Measurements from ENCODE around the gene MAST1.

The MAST1 gene

DNA sequence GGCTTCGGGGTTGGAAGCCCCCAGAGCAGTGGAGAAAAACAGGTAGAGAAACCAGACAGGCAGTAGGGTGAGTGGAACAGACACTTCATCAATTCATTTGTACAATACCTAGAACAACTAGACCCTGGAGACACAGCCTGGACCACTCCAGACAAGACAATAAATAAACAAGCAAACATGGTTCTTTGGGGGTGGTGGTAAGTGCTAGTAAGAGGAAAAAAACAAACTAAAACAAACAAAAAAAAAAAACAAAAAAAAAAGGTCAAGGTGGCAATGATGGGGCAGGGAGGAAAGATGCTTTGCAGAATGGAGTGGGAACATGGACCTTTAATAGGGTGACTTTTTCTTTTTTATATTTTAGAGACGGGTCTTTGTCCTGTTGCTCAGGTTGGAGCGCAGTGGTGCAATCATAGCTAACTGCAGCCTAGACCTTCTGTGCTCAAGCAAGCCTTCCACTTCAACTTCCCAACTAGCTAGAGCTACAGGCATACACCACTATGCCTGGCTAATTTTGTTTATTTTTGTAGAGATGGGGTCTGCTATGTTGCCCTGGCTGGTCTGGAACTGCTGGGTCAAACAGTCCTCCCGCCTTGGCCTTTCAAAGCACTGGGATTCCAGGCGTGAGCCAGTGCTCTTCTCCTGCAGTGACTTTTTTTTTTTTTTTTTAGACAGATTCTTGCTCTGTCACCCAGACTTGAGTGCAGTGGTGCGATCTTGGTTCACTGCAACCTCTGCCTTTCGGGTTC is 43.9 kb upstream of the MAST1 start:
- Histone ChIP-seq H3K9me3 (ENCODE audit: low read length) (no peaks in the 10 kb centered on the region), H3K9ac (ENCODE audit: low read length) (peak overlapping the region; percentile 77), H3K36me3 (ENCODE audit: insufficient read depth, low read length) (peaks cover 4% of the 10 kb centered on the region; the same call in 1 of the 2 replicates), H4K20me1 (ENCODE audit: insufficient read depth, low read length) (no peaks in the 10 kb centered on the region), H3F3A (ENCODE audit: insufficient read depth, low read length) (no peaks in the 10 kb centered on the region), H3K27ac (ENCODE audit: low read depth, low read length, poor library complexity, severe bottlenecking) (peak overlapping the region; percentile 42), H2AFZ (ENCODE audit: low read length) (no peak overlapping the region), H3K4me2 (ENCODE audit: low read length) (peak overlapping the region; percentile 77), H3K9me2 (ENCODE audit: low read depth, low read length) (no peaks in the 10 kb centered on the region), H3K4me3 (ENCODE audit: low read depth, low read length, poor library complexity, severe bottlenecking) (peak overlapping the region; percentile 76), H3K27me3 (ENCODE audit: insufficient read depth, low read length) (no peaks in the 10 kb centered on the region), H3K79me2 (ENCODE audit: insufficient read depth, low read length) (no peaks in the 10 kb centered on the region), H3K4me1 (ENCODE audit: insufficient read depth, low read length, severe bottlenecking) (peaks cover 30% of the 10 kb centered on the region)
- no peak for TF ChIP-seq EZH2 (IDR thresholded peaks at IDR 0.05; ENCODE audit: borderline replicate concordance, low read length)
- TF ChIP-seq, protein P1, sequence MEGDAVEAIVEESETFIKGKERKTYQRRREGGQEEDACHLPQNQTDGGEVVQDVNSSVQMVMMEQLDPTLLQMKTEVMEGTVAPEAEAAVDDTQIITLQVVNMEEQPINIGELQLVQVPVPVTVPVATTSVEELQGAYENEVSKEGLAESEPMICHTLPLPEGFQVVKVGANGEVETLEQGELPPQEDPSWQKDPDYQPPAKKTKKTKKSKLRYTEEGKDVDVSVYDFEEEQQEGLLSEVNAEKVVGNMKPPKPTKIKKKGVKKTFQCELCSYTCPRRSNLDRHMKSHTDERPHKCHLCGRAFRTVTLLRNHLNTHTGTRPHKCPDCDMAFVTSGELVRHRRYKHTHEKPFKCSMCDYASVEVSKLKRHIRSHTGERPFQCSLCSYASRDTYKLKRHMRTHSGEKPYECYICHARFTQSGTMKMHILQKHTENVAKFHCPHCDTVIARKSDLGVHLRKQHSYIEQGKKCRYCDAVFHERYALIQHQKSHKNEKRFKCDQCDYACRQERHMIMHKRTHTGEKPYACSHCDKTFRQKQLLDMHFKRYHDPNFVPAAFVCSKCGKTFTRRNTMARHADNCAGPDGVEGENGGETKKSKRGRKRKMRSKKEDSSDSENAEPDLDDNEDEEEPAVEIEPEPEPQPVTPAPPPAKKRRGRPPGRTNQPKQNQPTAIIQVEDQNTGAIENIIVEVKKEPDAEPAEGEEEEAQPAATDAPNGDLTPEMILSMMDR (IDR thresholded peaks at IDR 0.05; ENCODE audit: low read length): no peak

GRCh38 chr19:12794971-12795381 is 43.3 kb upstream of the MAST1 start:
- no peak overlapping the region for H3K4me2 ChIP-seq (ENCODE audit: low read length)
- no peak for TF ChIP-seq EZH2 (IDR thresholded peaks at IDR 0.05; ENCODE audit: borderline replicate concordance, low read length)
- TF ChIP-seq, protein P1 (IDR thresholded peaks at IDR 0.05; ENCODE audit: low read length): no peak

DNA sequence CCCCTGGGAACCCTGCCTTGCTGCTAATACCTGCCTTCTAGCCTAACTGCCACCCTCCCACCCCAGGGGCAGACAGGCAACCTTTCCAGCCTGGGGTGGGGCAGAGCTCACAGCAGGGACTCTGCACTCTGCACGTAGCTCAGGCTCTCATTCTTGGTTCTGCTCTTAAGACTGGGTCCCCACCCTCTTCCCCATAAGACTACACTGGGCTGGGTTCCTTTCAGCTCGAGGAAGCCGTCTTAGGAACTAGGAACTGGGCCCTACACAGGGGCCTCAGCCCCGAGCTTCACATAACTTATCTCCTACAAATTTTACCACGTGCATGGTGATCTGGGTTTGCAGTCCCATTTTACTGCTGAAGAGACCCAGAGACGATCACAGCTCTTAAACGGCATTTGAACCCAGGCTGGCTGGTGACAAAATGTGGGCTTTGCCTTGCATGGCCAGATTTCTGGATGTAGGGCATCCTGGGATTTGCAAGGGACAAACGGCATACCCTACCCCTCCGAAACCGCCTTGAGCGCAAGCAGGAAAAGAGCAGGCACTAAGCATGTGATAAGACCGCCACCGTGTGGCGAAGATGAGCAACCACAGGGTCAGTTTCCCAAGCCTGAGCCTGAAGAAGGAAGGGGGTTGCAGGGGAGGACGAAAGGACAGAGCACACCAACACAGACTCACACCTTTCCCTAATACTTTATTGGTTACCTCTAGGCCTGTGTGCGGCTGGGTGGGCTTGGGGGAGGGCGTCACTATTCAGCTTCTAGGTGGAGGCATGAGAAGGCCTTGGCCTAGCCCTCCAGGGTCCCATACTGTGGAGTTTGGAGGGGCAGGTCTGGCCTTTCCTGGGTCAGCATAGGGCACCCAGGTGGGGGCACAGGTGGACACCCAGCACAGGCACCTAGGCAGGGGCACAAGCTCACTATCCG is 41.9 kb upstream of the MAST1 start:
- H3F3A ChIP-seq (ENCODE audit: insufficient read depth, low read length): no peaks in the 10 kb centered on the region
- peak overlapping the region; percentile 34 for H3K27ac ChIP-seq (ENCODE audit: low read depth, low read length, poor library complexity, severe bottlenecking)
- H4K20me1 ChIP-seq (ENCODE audit: insufficient read depth, low read length): no peaks in the 10 kb centered on the region
- no peaks in the 10 kb centered on the region for H3K9me2 ChIP-seq (ENCODE audit: low read depth, low read length)
- H3K79me2 ChIP-seq (ENCODE audit: insufficient read depth, low read length): no peaks in the 10 kb centered on the region
- H3K9ac ChIP-seq (ENCODE audit: low read length): peak overlapping the region; percentile 10; the same call in 1 of the 2 replicates
- H3K4me2 ChIP-seq (ENCODE audit: low read length): peak overlapping the region; percentile 17; the same call in 1 of the 2 replicates
- H3K9me3 ChIP-seq (ENCODE audit: low read length): no peaks in the 10 kb centered on the region
- H2AFZ ChIP-seq (ENCODE audit: low read length): no peak overlapping the region
- TF ChIP-seq, protein P1 (IDR thresholded peaks at IDR 0.05; ENCODE audit: low read length): peak; percentile 93
- TF ChIP-seq EZH2 (IDR thresholded peaks at IDR 0.05; ENCODE audit: borderline replicate concordance, low read length): no peak
- no peaks in the 10 kb centered on the region for H3K27me3 ChIP-seq (ENCODE audit: insufficient read depth, low read length)
- H3K36me3 ChIP-seq (ENCODE audit: insufficient read depth, low read length): peaks cover 16% of the 10 kb centered on the region; the same call in 1 of the 2 replicates
- no peak overlapping the region for H3K4me3 ChIP-seq (ENCODE audit: low read depth, low read length, poor library complexity, severe bottlenecking)
- peaks cover 29% of the 10 kb centered on the region for H3K4me1 ChIP-seq (ENCODE audit: insufficient read depth, low read length, severe bottlenecking)

More at GRCh38 chr19:12794971-12795381, 43.3 kb upstream of the MAST1 start:
- H3K79me2 ChIP-seq (ENCODE audit: insufficient read depth, low read length): no peaks in the 10 kb centered on the region
- H3K4me3 ChIP-seq (ENCODE audit: low read depth, low read length, poor library complexity, severe bottlenecking): no peak overlapping the region
- H3K4me1 ChIP-seq (ENCODE audit: insufficient read depth, low read length, severe bottlenecking): peaks cover 32% of the 10 kb centered on the region
- H2AFZ ChIP-seq (ENCODE audit: low read length): no peak overlapping the region
- H3K9ac ChIP-seq (ENCODE audit: low read length): no peak overlapping the region
- peak overlapping the region; percentile 42 for H3K27ac ChIP-seq (ENCODE audit: low read depth, low read length, poor library complexity, severe bottlenecking)
- H4K20me1 ChIP-seq (ENCODE audit: insufficient read depth, low read length): no peaks in the 10 kb centered on the region
- no peaks in the 10 kb centered on the region for H3K27me3 ChIP-seq (ENCODE audit: insufficient read depth, low read length)
- H3K36me3 ChIP-seq (ENCODE audit: insufficient read depth, low read length): peaks cover 9% of the 10 kb centered on the region; the same call in 1 of the 2 replicates
- H3K9me3 ChIP-seq (ENCODE audit: low read length): no peaks in the 10 kb centered on the region
- H3F3A ChIP-seq (ENCODE audit: insufficient read depth, low read length): no peaks in the 10 kb centered on the region
- no peaks in the 10 kb centered on the region for H3K9me2 ChIP-seq (ENCODE audit: low read depth, low read length)

All from OCI-LY1 (cell line).